Hepatocyte (in vitro differentiated cells): ENCODE results near the gene CDCA7L. TPM values are rescaled to one million over a fixed set of nuclear protein-coding genes. Genes with fewer than 3 reads are reported as not detected.

ENCODE experiments used
- DNase-seq: peaks from one replicate; pipeline ENCODE4 v3.0.0-alpha.2; 2016; ENCODE audit warnings: low spot score
- H2AFZ ChIP-seq: fragments of 200-600 bp; sonication (generic); 2 replicates; pipeline ENCODE4 v1.6.0; 2016; ENCODE audit warnings: antibody characterized with exemption, mild to moderate bottlenecking
- H3K27ac ChIP-seq: fragments of 200-600 bp; sonication (generic); 2 replicates; pipeline ENCODE4 v1.5.1; 2016; ENCODE audit warnings: mild to moderate bottlenecking
- H3K27me3 ChIP-seq: fragments of 200-600 bp; sonication (generic); 2 replicates; pipeline ENCODE4 v1.6.1; 2016
- H3K36me3 ChIP-seq: fragments of 200-600 bp; sonication (generic); replicated peaks from 2 replicates; pipeline ENCODE4 v1.5.1; 2016; ENCODE audit warnings: low read depth; ENCODE audit not compliant: insufficient read depth
- H3K4me1 ChIP-seq: fragments of 200-600 bp; sonication (generic); 2 replicates; pipeline ENCODE4 v1.5.1; 2016; ENCODE audit warnings: mild to moderate bottlenecking, moderate library complexity; ENCODE audit not compliant: insufficient read depth
- H3K4me2 ChIP-seq: fragments of 200-600 bp; sonication (generic); 2 replicates; pipeline ENCODE4 v1.6.0; 2016
- H3K4me3 ChIP-seq: fragments of 200-600 bp; sonication (generic); 2 replicates; pipeline ENCODE4 v1.5.1; 2016; ENCODE audit warnings: mild to moderate bottlenecking
- H3K79me2 ChIP-seq: fragments of 200-600 bp; sonication (generic); 2 replicates; pipeline ENCODE4 v1.6.0; 2017; ENCODE audit warnings: mild to moderate bottlenecking
- H3K9me2 ChIP-seq: fragments of 200-600 bp; sonication (generic); replicated peaks from 2 replicates; pipeline ENCODE4 v1.6.0; 2017; ENCODE audit warnings: mild to moderate bottlenecking; ENCODE audit not compliant: insufficient read depth
- H3K9me3 ChIP-seq: fragments of 200-600 bp; sonication (generic); 2 replicates; pipeline ENCODE4 v1.5.1; 2016; ENCODE audit warnings: low read depth, mild to moderate bottlenecking
- H4K20me1 ChIP-seq: fragments of 200-600 bp; sonication (generic); 2 replicates; pipeline ENCODE4 v1.6.0; 2016; ENCODE audit warnings: mild to moderate bottlenecking; ENCODE audit not compliant: insufficient read depth, poor library complexity, severe bottlenecking
- CTCF ChIP-seq: fragments of 200-600 bp; sonication (generic); IDR thresholded peaks from 2 replicates; pipeline ENCODE4 v1.5.1; 2016; ENCODE audit warnings: antibody characterized with exemption, mild to moderate bottlenecking; ENCODE audit not compliant: poor library complexity
- EZH2 ChIP-seq: fragments of 200-600 bp; sonication (generic); IDR thresholded peaks from 2 replicates; pipeline ENCODE4 v1.6.1; 2016; ENCODE audit warnings: antibody characterized with exemption, mild to moderate bottlenecking, borderline replicate concordance
- EZH2phosphoT487 ChIP-seq: fragments of 200-600 bp; sonication (generic); IDR thresholded peaks from one replicate; pipeline ENCODE4 v1.6.1; 2018; ENCODE audit warnings: antibody characterized with exemption, mild to moderate bottlenecking, low read depth, moderate library complexity; ENCODE audit not compliant: unreplicated experiment, severe bottlenecking
- WGBS: methylation state at CpG from one replicate; pipeline ENCODE4 v1.1.6; 2016; ENCODE audit warnings: low lambda C conversion rate; ENCODE audit errors: missing lambda C conversion rate; 5-methylcytosine and 5-hydroxymethylcytosine counted together
- polyA plus RNA-seq: library from polyadenylated mRNA; unstranded; fragments of >200 nt; fragmentation: Nextera tagmentation; extraction: Ambion mirVana; gene quantifications from 2 replicates; pipeline ENCODE4 v1.2.1, GENCODE V29; 2016
- total RNA-seq: library from RNA; depleted of rRNA; stranded (reverse); fragments of >200 nt; gene quantifications from 2 replicates; pipeline ENCODE4 v1.2.3, GENCODE V29; 2014

CDCA7L gene
- total and polyA plus RNA-seq, 2 experiments from 2014 or later, result 4.5 to 13.0 TPM

GRCh38 chr7:21918216-21918615 lies 27.5 kb downstream of the CDCA7L start:
- H3K79me2 ChIP-seq, result no peaks in the 10 kb centered on the region
- H3K27ac ChIP-seq, result no peak overlapping the region

GRCh38 chr7:21916629-21917028 lies 29.1 kb downstream of the CDCA7L start:
- WGBS, result 94% methylated on average over 5 of the region's 5 CpGs
- Histone ChIP-seq H3K79me2 (no peaks in the 10 kb centered on the region), H3K9me3 (no peaks in the 10 kb centered on the region), H3K4me3 (no peak overlapping the region), H3K4me1 (peaks cover 3% of the 10 kb centered on the region), H3K36me3 (no peaks in the 10 kb centered on the region), H3K4me2 (no peak overlapping the region), H2AFZ (no peak overlapping the region), H3K27me3 (no peaks in the 10 kb centered on the region), H3K9me2 (no peaks in the 10 kb centered on the region), H3K27ac (no peak overlapping the region), H4K20me1 (no peaks in the 10 kb centered on the region)
- TF ChIP-seq CTCF, result no peak
- no peak for TF ChIP-seq EZH2phosphoT487
- TF ChIP-seq EZH2, result no peak
- DNase-seq, result no peak

More at GRCh38 chr7:21918216-21918615, 27.5 kb downstream of the CDCA7L start:
- no peaks in the 10 kb centered on the region for H3K36me3 ChIP-seq
- 84% methylated on average over 2 of the region's 2 CpGs for WGBS
- no peak overlapping the region for H2AFZ ChIP-seq
- no peak overlapping the region for H3K4me3 ChIP-seq
- H3K9me2 ChIP-seq, result no peaks in the 10 kb centered on the region
- DNase-seq, result no peak
- no peak overlapping the region for H3K4me2 ChIP-seq
- no peaks in the 10 kb centered on the region for H3K9me3 ChIP-seq
- no peaks in the 10 kb centered on the region for H3K4me1 ChIP-seq
- TF ChIP-seq CTCF, result no peak
- no peak for TF ChIP-seq EZH2
- no peak for TF ChIP-seq EZH2phosphoT487
- H3K27me3 ChIP-seq, result no peaks in the 10 kb centered on the region
- H4K20me1 ChIP-seq, result no peaks in the 10 kb centered on the region

GRCh38 chr7:21916176-21916575 lies 29.5 kb downstream of the CDCA7L start:
- 94% methylated on average over 7 of the region's 7 CpGs for WGBS
- H2AFZ ChIP-seq, result no peak overlapping the region
- no peaks in the 10 kb centered on the region for H3K9me3 ChIP-seq
- H4K20me1 ChIP-seq, result no peaks in the 10 kb centered on the region
- no peak overlapping the region for H3K27ac ChIP-seq
- no peaks in the 10 kb centered on the region for H3K9me2 ChIP-seq
- TF ChIP-seq CTCF (no peak), EZH2 (no peak), EZH2phosphoT487 (no peak)
- no peaks in the 10 kb centered on the region for H3K36me3 ChIP-seq
- peaks cover 3% of the 10 kb centered on the region for H3K4me1 ChIP-seq
- H3K79me2 ChIP-seq, result no peaks in the 10 kb centered on the region
- no peaks in the 10 kb centered on the region for H3K27me3 ChIP-seq
- H3K4me3 ChIP-seq, result no peak overlapping the region
- DNase-seq, result no peak
- no peak overlapping the region for H3K4me2 ChIP-seq

GRCh38 chr7:21915140-21915539 lies 30.6 kb downstream of the CDCA7L start:
- peaks cover 3% of the 10 kb centered on the region for H3K4me1 ChIP-seq
- 80% methylated on average over 3 of the region's 3 CpGs for WGBS
- no peak overlapping the region for H2AFZ ChIP-seq
- H3K4me3 ChIP-seq, result no peak overlapping the region
- no peak for TF ChIP-seq CTCF
- TF ChIP-seq EZH2phosphoT487, result no peak
- TF ChIP-seq EZH2, result no peak
- H4K20me1 ChIP-seq, result no peaks in the 10 kb centered on the region
- no peaks in the 10 kb centered on the region for H3K36me3 ChIP-seq
- DNase-seq, result no peak
- H3K4me2 ChIP-seq, result no peak overlapping the region
- H3K9me2 ChIP-seq, result no peaks in the 10 kb centered on the region
- no peaks in the 10 kb centered on the region for H3K9me3 ChIP-seq
- no peaks in the 10 kb centered on the region for H3K27me3 ChIP-seq
- no peak overlapping the region for H3K27ac ChIP-seq
- H3K79me2 ChIP-seq, result no peaks in the 10 kb centered on the region
